OCI-LY1 (cell line): ENCODE results near the gene HIPK1.

Experiments
- EZH2 ChIP-seq: fragments of 200-600 bp; sonication (generic), shearing (Covaris generic); IDR thresholded peaks from 2 replicates; pipeline ENCODE4 v1.8.0; 2017; ENCODE audit warnings: borderline replicate concordance, mixed run types, mild to moderate bottlenecking, antibody characterized with exemption, low read length, moderate library complexity, mixed read lengths
- TF ChIP-seq, protein P1 (sequence below): fragments of 200-600 bp; sonication (generic), shearing (Covaris generic); IDR thresholded peaks from 2 replicates; pipeline ENCODE4 v1.5.1; 2017; ENCODE audit warnings: mild to moderate bottlenecking, antibody characterized with exemption, low read length, moderate library complexity, mixed read lengths

DNA sequence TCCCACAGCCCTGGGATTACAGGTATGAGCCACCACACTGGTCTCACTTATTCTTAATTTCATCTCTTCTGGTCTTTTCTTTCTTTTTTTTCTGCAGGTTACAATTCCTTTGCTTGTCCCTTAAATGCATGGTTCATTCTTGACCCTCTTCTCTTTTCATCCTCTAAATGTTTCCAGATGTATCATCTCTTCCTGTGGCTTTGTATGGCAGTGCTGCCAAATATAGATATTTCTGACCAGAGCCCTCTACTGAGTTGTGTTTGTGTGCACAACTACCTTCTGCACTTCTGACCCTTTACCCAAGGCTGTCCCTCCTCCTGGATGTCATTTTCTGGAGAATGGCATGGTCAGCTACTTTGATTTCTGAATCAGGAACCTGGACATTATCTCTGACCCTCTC, 82.7 kb downstream of the HIPK1 start:
- TF ChIP-seq, protein P1, sequence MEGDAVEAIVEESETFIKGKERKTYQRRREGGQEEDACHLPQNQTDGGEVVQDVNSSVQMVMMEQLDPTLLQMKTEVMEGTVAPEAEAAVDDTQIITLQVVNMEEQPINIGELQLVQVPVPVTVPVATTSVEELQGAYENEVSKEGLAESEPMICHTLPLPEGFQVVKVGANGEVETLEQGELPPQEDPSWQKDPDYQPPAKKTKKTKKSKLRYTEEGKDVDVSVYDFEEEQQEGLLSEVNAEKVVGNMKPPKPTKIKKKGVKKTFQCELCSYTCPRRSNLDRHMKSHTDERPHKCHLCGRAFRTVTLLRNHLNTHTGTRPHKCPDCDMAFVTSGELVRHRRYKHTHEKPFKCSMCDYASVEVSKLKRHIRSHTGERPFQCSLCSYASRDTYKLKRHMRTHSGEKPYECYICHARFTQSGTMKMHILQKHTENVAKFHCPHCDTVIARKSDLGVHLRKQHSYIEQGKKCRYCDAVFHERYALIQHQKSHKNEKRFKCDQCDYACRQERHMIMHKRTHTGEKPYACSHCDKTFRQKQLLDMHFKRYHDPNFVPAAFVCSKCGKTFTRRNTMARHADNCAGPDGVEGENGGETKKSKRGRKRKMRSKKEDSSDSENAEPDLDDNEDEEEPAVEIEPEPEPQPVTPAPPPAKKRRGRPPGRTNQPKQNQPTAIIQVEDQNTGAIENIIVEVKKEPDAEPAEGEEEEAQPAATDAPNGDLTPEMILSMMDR: no peak
- no peak for TF ChIP-seq EZH2
